HepG2 (cell line): ENCODE measurements around the gene TMC8. TPM values are rescaled to one million over a fixed set of nuclear protein-coding genes. Genes with fewer than 3 reads are reported as not detected.

Experiments
- ARID4A ChIP-seq: sonication (generic); formaldehyde crosslinking; IDR thresholded peaks from 2 replicates; pipeline ENCODE4 v1.5.0; 2020; ENCODE audit warnings: mild to moderate bottlenecking, missing genetic modification reagents, borderline replicate concordance
- BRCA1 ChIP-seq: sonication (generic); formaldehyde crosslinking; IDR thresholded peaks from 2 replicates; pipeline ENCODE4 v1.4.0; 2020; ENCODE audit warnings: missing genetic modification reagents
- E2F1 ChIP-seq: sonication (generic); formaldehyde crosslinking; IDR thresholded peaks from 2 replicates; pipeline ENCODE4 v1.5.0; 2020; ENCODE audit warnings: missing genetic modification reagents
- ELF1 ChIP-seq: sonication (generic); formaldehyde crosslinking; IDR thresholded peaks from 2 replicates; pipeline ENCODE4 v1.4.0; 2020; ENCODE audit warnings: missing genetic modification reagents
- FOXC1 ChIP-seq: sonication (generic); formaldehyde crosslinking; IDR thresholded peaks from 2 replicates; pipeline ENCODE4 v1.8.0; 2022; ENCODE audit warnings: mild to moderate bottlenecking, missing genetic modification reagents, borderline replicate concordance
- HIC2 ChIP-seq: sonication (generic); formaldehyde crosslinking; IDR thresholded peaks from 2 replicates; pipeline ENCODE4 v1.9.0; 2022; ENCODE audit warnings: low read depth, missing genetic modification reagents
- KLF15 ChIP-seq: sonication (generic); formaldehyde crosslinking; IDR thresholded peaks from 2 replicates; pipeline ENCODE4 v1.8.1; 2023; ENCODE audit warnings: borderline replicate concordance, mild to moderate bottlenecking, inconsistent platforms, missing genetic modification reagents, mixed read lengths
- MXD1 ChIP-seq: sonication (generic); formaldehyde crosslinking; IDR thresholded peaks from 2 replicates; pipeline ENCODE4 v1.4.0; 2020; ENCODE audit warnings: mild to moderate bottlenecking, missing genetic modification reagents
- NFYC ChIP-seq: IDR thresholded peaks from 2 replicates; pipeline ENCODE4 v1.6.1; 2016; ENCODE audit warnings: missing genetic modification reagents, missing compliant biosample characterization
- SRSF9 ChIP-seq: fragments of 200-400 bp; formaldehyde crosslinking; IDR thresholded peaks from 2 replicates; pipeline ENCODE4 v1.6.1; 2018; ENCODE audit warnings: borderline replicate concordance, mild to moderate bottlenecking, low read depth, low read length; ENCODE audit not compliant: insufficient read depth, poor library complexity, severe bottlenecking
- YEATS4 ChIP-seq: sonication (generic); formaldehyde crosslinking; IDR thresholded peaks from 2 replicates; pipeline ENCODE4 v1.4.0; 2020; ENCODE audit warnings: missing genetic modification reagents, borderline replicate concordance
- ZBTB7B ChIP-seq: sonication (generic); formaldehyde crosslinking; IDR thresholded peaks from 2 replicates; pipeline ENCODE4 v1.4.0; 2020; ENCODE audit warnings: missing genetic modification reagents
- ZNF230 ChIP-seq: sonication (generic); formaldehyde crosslinking; IDR thresholded peaks from 2 replicates; pipeline ENCODE4 v1.4.0; 2020; ENCODE audit warnings: mild to moderate bottlenecking, missing genetic modification reagents
- ZNF281 ChIP-seq: sonication (generic); formaldehyde crosslinking; IDR thresholded peaks from 2 replicates; pipeline ENCODE4 v1.4.0; 2020; ENCODE audit warnings: missing genetic modification reagents, borderline replicate concordance
- ZNF672 ChIP-seq: sonication (generic); formaldehyde crosslinking; IDR thresholded peaks from 2 replicates; pipeline ENCODE4 v1.8.1; 2022; ENCODE audit warnings: missing genetic modification reagents
- ZSCAN20 ChIP-seq: sonication (generic); formaldehyde crosslinking; IDR thresholded peaks from 2 replicates; pipeline ENCODE4 v1.4.0; 2020; ENCODE audit warnings: missing genetic modification reagents, mild to moderate bottlenecking, borderline replicate concordance
- ZSCAN9 ChIP-seq: IDR thresholded peaks from 2 replicates; pipeline ENCODE4 v1.6.1; 2016; ENCODE audit warnings: borderline replicate concordance
- polyA plus RNA-seq, 8 experiments: library from polyadenylated mRNA; depleted of rRNA in 3 of 8; stranded (reverse) in 7 of 8; unstranded in 1 of 8; fragments of >200 nt; fragmentation: Illumina TruSeq in 4 of 8; extraction: Trizol in 4 of 8; gene quantifications; 2 replicates each; pipeline versions ENCODE4 v1.2.1 to v1.2.3, GENCODE V29; 2011 to 2016; ENCODE audit warnings: low read depth in 4 of 8, missing spikeins in 1 of 8, mixed read lengths in 1 of 8; ENCODE audit not compliant: insufficient read depth in 1 of 8
- total RNA-seq, 5 experiments: library from RNA; depleted of rRNA; stranded (reverse); fragments of >200 nt; fragmentation: Illumina TruSeq; extraction: Trizol; gene quantifications; 2 replicates each; pipeline ENCODE4 v1.2.3, GENCODE V29; 2016; ENCODE audit warnings: low read depth in 1 of 5
- TF ChIP-seq, protein P1 (sequence below): sonication (generic); formaldehyde crosslinking; IDR thresholded peaks from 2 replicates; pipeline ENCODE4 v1.8.1; 2023; ENCODE audit warnings: mild to moderate bottlenecking, missing genetic modification reagents, borderline replicate concordance

TMC8 gene
- total and polyA plus RNA-seq, 2 of the 13 experiments (the other 11 are each of a cell fraction or from before 2014, with no cell fraction given) = 0.53 to 7.8 TPM

GRCh38 chr17:78168242-78168902 is 37.8 kb downstream of the TMC8 start, which contains the start of gene SYNGR2 (continued):
- no peak for TF ChIP-seq HIC2 (CRISPR knock-in tag)
- no peak; the same call in 1 of the 2 replicates for TF ChIP-seq ZSCAN9 (CRISPR knock-in tag)
- TF ChIP-seq ZNF672 = no peak
- peak; percentile 62; the same call in 1 of the 2 replicates for TF ChIP-seq KLF15 (CRISPR knock-in tag)
- TF ChIP-seq SRSF9 = no peak
- peak; percentile 43; the same call in 1 of the 2 replicates for TF ChIP-seq E2F1 (CRISPR knock-in tag)
- peak; percentile 84; the same call in 1 of the 2 replicates for TF ChIP-seq ZSCAN20 (CRISPR knock-in tag)
- TF ChIP-seq FOXC1 (CRISPR knock-in tag) = no peak
- TF ChIP-seq BRCA1 (CRISPR knock-in tag) = no peak; the same call in 1 of the 2 replicates
- TF ChIP-seq ZNF281 = 0 out of 2 replicates have a peak, but pooled peaks have one; percentile 65
- peak; percentile 91 for TF ChIP-seq YEATS4
- TF ChIP-seq ARID4A (CRISPR knock-in tag) = peak; percentile 75; the same call in 1 of the 2 replicates
- no peak for TF ChIP-seq ELF1
- TF ChIP-seq ZBTB7B (CRISPR knock-in tag) = peak; percentile 91
- no peak for TF ChIP-seq ZNF230 (CRISPR knock-in tag)
- no peak for TF ChIP-seq NFYC
- TF ChIP-seq MXD1 = peak; percentile 24
- TF ChIP-seq, protein P1, sequence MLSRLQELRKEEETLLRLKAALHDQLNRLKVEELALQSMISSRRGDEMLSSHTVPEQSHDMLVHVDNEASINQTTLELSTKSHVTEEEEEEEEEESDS (CRISPR knock-in tag) = no peak
